ENCODE measurements around the gene CYP46A1. TPM values are rescaled to one million over a fixed set of nuclear protein-coding genes. Genes with fewer than 3 reads are reported as not detected.

The CYP46A1 gene
- polyA plus RNA-seq, 2 donors: 0.16 to 0.20 TPM

GRCh38 chr14:99645545-99646505 lies 38.3 kb upstream of the CYP46A1 start:
- Histone ChIP-seq H3K4me3 (ENCODE audit: low read depth in 1 of 2, low read length in 2 of 2) (peak overlapping the region; percentile 44 to 45), H3K9me3 (ENCODE audit: control insufficient read depth in 2 of 2, insufficient read depth in 1 of 2, low read depth in 1 of 2, low read length in 1 of 2) (peaks cover 0 to 2% of the 10 kb centered on the region in 2 donors), H3K36me3 (ENCODE audit: control insufficient read depth in 2 of 2, insufficient read depth in 2 of 2, low read length in 1 of 2) (no peaks in the 10 kb centered on the region), H3K27ac (ENCODE audit: low read depth in 2 of 2, low read length in 1 of 2) (no peak overlapping the region), H3K27me3 (ENCODE audit: control insufficient read depth in 1 of 2, insufficient read depth in 2 of 2, low read length in 2 of 2) (peaks cover 0 to 7% of the 10 kb centered on the region in 2 donors), H3K4me1 (ENCODE audit: control insufficient read depth in 2 of 2, insufficient read depth in 2 of 2, low read length in 1 of 2) (peaks cover 9 to 22% of the 10 kb centered on the region in 2 donors)
- WGBS, 2 donors: 41 to 43% methylated on average over 32 of the region's 32 CpGs

- Histone ChIP-seq H3K36me3 (ENCODE audit: control insufficient read depth in 2 of 2, insufficient read depth in 2 of 2, low read length in 1 of 2) (no peaks in the 10 kb centered on the region), H3K4me1 (ENCODE audit: control insufficient read depth in 2 of 2, insufficient read depth in 2 of 2, low read length in 1 of 2) (peaks cover 9 to 22% of the 10 kb centered on the region in 2 donors), H3K9me3 (ENCODE audit: control insufficient read depth in 2 of 2, insufficient read depth in 1 of 2, low read depth in 1 of 2, low read length in 1 of 2) (peaks cover 0 to 2% of the 10 kb centered on the region in 2 donors), H3K27ac (ENCODE audit: low read depth in 2 of 2, low read length in 1 of 2) (no peak overlapping the region), H3K4me3 (ENCODE audit: low read depth in 1 of 2, low read length in 2 of 2) (no peak overlapping the region), H3K27me3 (ENCODE audit: control insufficient read depth in 1 of 2, insufficient read depth in 2 of 2, low read length in 2 of 2) (peaks cover 0 to 7% of the 10 kb centered on the region in 2 donors)
- WGBS, 2 donors: 84 to 87% methylated on average over 7 of the region's 7 CpGs
Measured at GRCh38 chr14:99647411-99647810, 36.7 kb upstream of the CYP46A1 start.

- Histone ChIP-seq H3K36me3 (ENCODE audit: control insufficient read depth in 2 of 2, insufficient read depth in 2 of 2, low read length in 1 of 2) (no peaks in the 10 kb centered on the region), H3K4me3 (ENCODE audit: low read depth in 1 of 2, low read length in 2 of 2) (no peak overlapping the region), H3K27ac (ENCODE audit: low read depth in 2 of 2, low read length in 1 of 2) (no peak overlapping the region), H3K27me3 (ENCODE audit: control insufficient read depth in 1 of 2, insufficient read depth in 2 of 2, low read length in 2 of 2) (peaks cover 0 to 7% of the 10 kb centered on the region in 2 donors), H3K9me3 (ENCODE audit: control insufficient read depth in 2 of 2, insufficient read depth in 1 of 2, low read depth in 1 of 2, low read length in 1 of 2) (peaks cover 0 to 2% of the 10 kb centered on the region in 2 donors), H3K4me1 (ENCODE audit: control insufficient read depth in 2 of 2, insufficient read depth in 2 of 2, low read length in 1 of 2) (peaks cover 9 to 22% of the 10 kb centered on the region in 2 donors)
- 88 to 89% methylated on average over 8 of the region's 8 CpGs for WGBS, 2 donors
Measured at GRCh38 chr14:99648027-99648784, 35.9 kb upstream of the CYP46A1 start.

- 76 to 81% methylated on average over 8 of the region's 8 CpGs for WGBS, 2 donors
Measured at GRCh38 chr14:99649219-99649618, 34.9 kb upstream of the CYP46A1 start.

GRCh38 chr14:99649643-99650042 lies 34.5 kb upstream of the CYP46A1 start:
- no peaks in the 10 kb centered on the region for H3K36me3 ChIP-seq (ENCODE audit: control insufficient read depth in 2 of 2, insufficient read depth in 2 of 2, low read length in 1 of 2)
- peaks cover 0 to 5% of the 10 kb centered on the region in 2 donors for H3K27me3 ChIP-seq (ENCODE audit: control insufficient read depth in 1 of 2, insufficient read depth in 2 of 2, low read length in 2 of 2)
- H3K27ac ChIP-seq (ENCODE audit: low read depth in 2 of 2, low read length in 1 of 2): no peak overlapping the region
- peaks cover 6 to 19% of the 10 kb centered on the region in 2 donors for H3K4me1 ChIP-seq (ENCODE audit: control insufficient read depth in 2 of 2, insufficient read depth in 2 of 2, low read length in 1 of 2)
- H3K4me3 ChIP-seq (ENCODE audit: low read depth in 1 of 2, low read length in 2 of 2): no peak overlapping the region
- H3K9me3 ChIP-seq (ENCODE audit: control insufficient read depth in 2 of 2, insufficient read depth in 1 of 2, low read depth in 1 of 2, low read length in 1 of 2): peaks cover 0 to 2% of the 10 kb centered on the region in 2 donors
- 76 to 79% methylated on average over 8 of the region's 8 CpGs for WGBS, 2 donors

More at GRCh38 chr14:99649219-99649618, 34.9 kb upstream of the CYP46A1 start:
- peaks cover 9 to 22% of the 10 kb centered on the region in 2 donors for H3K4me1 ChIP-seq (ENCODE audit: control insufficient read depth in 2 of 2, insufficient read depth in 2 of 2, low read length in 1 of 2)
- no peaks in the 10 kb centered on the region for H3K36me3 ChIP-seq (ENCODE audit: control insufficient read depth in 2 of 2, insufficient read depth in 2 of 2, low read length in 1 of 2)
- H3K4me3 ChIP-seq (ENCODE audit: low read depth in 1 of 2, low read length in 2 of 2): no peak overlapping the region
- H3K9me3 ChIP-seq (ENCODE audit: control insufficient read depth in 2 of 2, insufficient read depth in 1 of 2, low read depth in 1 of 2, low read length in 1 of 2): peaks cover 0 to 2% of the 10 kb centered on the region in 2 donors
- no peak overlapping the region for H3K27ac ChIP-seq (ENCODE audit: low read depth in 2 of 2, low read length in 1 of 2)
- H3K27me3 ChIP-seq (ENCODE audit: control insufficient read depth in 1 of 2, insufficient read depth in 2 of 2, low read length in 2 of 2): peaks cover 0 to 7% of the 10 kb centered on the region in 2 donors

GRCh38 chr14:99650189-99650588 lies 33.9 kb upstream of the CYP46A1 start:
- WGBS, 2 donors: 64 to 83% methylated on average over 9 of the region's 9 CpGs
- H3K36me3 ChIP-seq (ENCODE audit: control insufficient read depth in 2 of 2, insufficient read depth in 2 of 2, low read length in 1 of 2): no peaks in the 10 kb centered on the region
- H3K27me3 ChIP-seq (ENCODE audit: control insufficient read depth in 1 of 2, insufficient read depth in 2 of 2, low read length in 2 of 2): no peaks in the 10 kb centered on the region
- H3K4me3 ChIP-seq (ENCODE audit: low read depth in 1 of 2, low read length in 2 of 2): no peak overlapping the region
- no peak overlapping the region for H3K27ac ChIP-seq (ENCODE audit: low read depth in 2 of 2, low read length in 1 of 2)
- peaks cover 0 to 2% of the 10 kb centered on the region in 2 donors for H3K9me3 ChIP-seq (ENCODE audit: control insufficient read depth in 2 of 2, insufficient read depth in 1 of 2, low read depth in 1 of 2, low read length in 1 of 2)
- H3K4me1 ChIP-seq (ENCODE audit: control insufficient read depth in 2 of 2, insufficient read depth in 2 of 2, low read length in 1 of 2): peaks cover under 1 to 14% of the 10 kb centered on the region in 2 donors

- Histone ChIP-seq H3K27me3 (ENCODE audit: control insufficient read depth in 1 of 2, insufficient read depth in 2 of 2, low read length in 2 of 2) (no peaks in the 10 kb centered on the region), H3K36me3 (ENCODE audit: control insufficient read depth in 2 of 2, insufficient read depth in 2 of 2, low read length in 1 of 2) (no peaks in the 10 kb centered on the region), H3K9me3 (ENCODE audit: control insufficient read depth in 2 of 2, insufficient read depth in 1 of 2, low read depth in 1 of 2, low read length in 1 of 2) (peaks cover 0 to 2% of the 10 kb centered on the region in 2 donors), H3K4me1 (ENCODE audit: control insufficient read depth in 2 of 2, insufficient read depth in 2 of 2, low read length in 1 of 2) (peaks cover 0 to 7% of the 10 kb centered on the region in 2 donors), H3K4me3 (ENCODE audit: low read depth in 1 of 2, low read length in 2 of 2) (no peak overlapping the region), H3K27ac (ENCODE audit: low read depth in 2 of 2, low read length in 1 of 2) (no peak overlapping the region)
- 91% methylated on average over 32 of the region's 32 CpGs for WGBS, 2 donors
Measured at GRCh38 chr14:99651953-99652746, 31.9 kb upstream of the CYP46A1 start.

- Histone ChIP-seq H3K9me3 (ENCODE audit: control insufficient read depth in 2 of 2, insufficient read depth in 1 of 2, low read depth in 1 of 2, low read length in 1 of 2) (peaks cover 0 to 5% of the 10 kb centered on the region in 2 donors), H3K4me3 (ENCODE audit: low read depth in 1 of 2, low read length in 2 of 2) (no peak overlapping the region), H3K27ac (ENCODE audit: low read depth in 2 of 2, low read length in 1 of 2) (no peak overlapping the region), H3K36me3 (ENCODE audit: control insufficient read depth in 2 of 2, insufficient read depth in 2 of 2, low read length in 1 of 2) (no peaks in the 10 kb centered on the region), H3K4me1 (ENCODE audit: control insufficient read depth in 2 of 2, insufficient read depth in 2 of 2, low read length in 1 of 2) (peaks cover 0 to 4% of the 10 kb centered on the region in 2 donors), H3K27me3 (ENCODE audit: control insufficient read depth in 1 of 2, insufficient read depth in 2 of 2, low read length in 2 of 2) (peaks cover 0 to 8% of the 10 kb centered on the region in 2 donors)
- WGBS, 2 donors: 23 to 26% methylated on average over 7 of the region's 7 CpGs
Measured at GRCh38 chr14:99654235-99654985, 29.7 kb upstream of the CYP46A1 start.

Measured in esophagus (tissue), 2 donors.